Measurements from ENCODE around the gene AQP5.

Gene AQP5

GRCh38 chr12:49932533-49933130 lies 29.0 kb upstream of the AQP5 start:
- no peak for DNase-seq

- DNase-seq, result no peak
These were observed 27.9 kb upstream of the AQP5 start for GRCh38 chr12:49933796-49934195.

GRCh38 chr12:49934505-49934904 lies 27.2 kb upstream of the AQP5 start:
- no peak for DNase-seq

- no peak for DNase-seq
These were observed 24.7 kb upstream of the AQP5 start for GRCh38 chr12:49936925-49937324.

GRCh38 chr12:49937639-49938300 lies 23.9 kb upstream of the AQP5 start:
- no peak for DNase-seq

GRCh38 chr12:49939307-49939706 lies 22.4 kb upstream of the AQP5 start:
- DNase-seq, result no peak

- DNase-seq, result no peak
These were observed 22.0 kb upstream of the AQP5 start for GRCh38 chr12:49939707-49940106.

- DNase-seq, result no peak
These were observed 19.8 kb upstream of the AQP5 start for GRCh38 chr12:49941556-49942511.

- DNase-seq, result no peak
These were observed 19.2 kb upstream of the AQP5 start for GRCh38 chr12:49942512-49942893.

- no peak for DNase-seq
These were observed 18.6 kb upstream of the AQP5 start for GRCh38 chr12:49942921-49943624.

- no peak for DNase-seq
These were observed 18.1 kb upstream of the AQP5 start for GRCh38 chr12:49943625-49943960.

- DNase-seq, result no peak
These were observed 17.6 kb upstream of the AQP5 start for GRCh38 chr12:49944046-49944445.

GRCh38 chr12:49944718-49945117 lies 17.0 kb upstream of the AQP5 start:
- DNase-seq, result no peak

GRCh38 chr12:49945394-49946080 lies 16.1 kb upstream of the AQP5 start:
- DNase-seq, result peak; percentile 83

- no peak for DNase-seq
These were observed 15.6 kb upstream of the AQP5 start for GRCh38 chr12:49946086-49946485.

GRCh38 chr12:49946497-49946896 lies 15.2 kb upstream of the AQP5 start:
- no peak for DNase-seq

GRCh38 chr12:49947593-49948226 lies 14.0 kb upstream of the AQP5 start:
- no peak for DNase-seq

GRCh38 chr12:49948866-49949845 lies 12.5 kb upstream of the AQP5 start:
- no peak for DNase-seq

GRCh38 chr12:49949866-49950265 lies 11.8 kb upstream of the AQP5 start:
- DNase-seq, result no peak

GRCh38 chr12:49950273-49951251 lies 11.1 kb upstream of the AQP5 start, which contains the start of gene AQP2:
Gene AQP2, plus strand, starts transcription at chr12:49950737. Its CDS starts 94 bp downstream, at chr12:49950831.
- no peak for DNase-seq
